DMS 273 (cell line): ENCODE data around the gene SND1.

Experiments used
- DNase-seq: peaks from one replicate; lab custom pipeline; 2025; ENCODE audit not compliant: unreplicated experiment; lab: John Stamatoyannopoulos, UW

The SND1 gene

GRCh38 chr7:127682140-127682539 lies 30.1 kb downstream of the SND1 start:
- no peak for DNase-seq

GRCh38 chr7:127683776-127684681 lies 32.0 kb downstream of the SND1 start:
- DNase-seq, result no peak

GRCh38 chr7:127689194-127689772 lies 37.3 kb downstream of the SND1 start:
- DNase-seq, result no peak

GRCh38 chr7:127690337-127690736 lies 38.3 kb downstream of the SND1 start:
- DNase-seq, result no peak

- peak; percentile 66 for DNase-seq
Observed at GRCh38 chr7:127690806-127691205, 38.8 kb downstream of the SND1 start.

- no peak for DNase-seq
Observed at GRCh38 chr7:127692200-127692599, 40.2 kb downstream of the SND1 start.

GRCh38 chr7:127699853-127700252 lies 47.9 kb downstream of the SND1 start:
- DNase-seq, result no peak

- no peak for DNase-seq
Observed at GRCh38 chr7:127702052-127702652, 50.2 kb downstream of the SND1 start.

- DNase-seq, result peak; percentile 54
Observed at GRCh38 chr7:127702938-127703337, 50.9 kb downstream of the SND1 start.

- peak; percentile 80 for DNase-seq
Observed at GRCh38 chr7:127704211-127704610, 52.2 kb downstream of the SND1 start.

- DNase-seq, result no peak
Observed at GRCh38 chr7:127705461-127705959, 53.5 kb downstream of the SND1 start.

GRCh38 chr7:127706766-127707165 lies 54.8 kb downstream of the SND1 start:
- DNase-seq, result no peak

GRCh38 chr7:127708201-127708600 lies 56.2 kb downstream of the SND1 start:
- DNase-seq, result no peak

GRCh38 chr7:127708788-127709187 lies 56.8 kb downstream of the SND1 start:
- DNase-seq, result peak; percentile 93

GRCh38 chr7:127710635-127711034 lies 58.6 kb downstream of the SND1 start:
- DNase-seq, result no peak

GRCh38 chr7:127711872-127712271 lies 59.9 kb downstream of the SND1 start:
- DNase-seq, result no peak

GRCh38 chr7:127713006-127713405 lies 61.0 kb downstream of the SND1 start:
- DNase-seq, result peak; percentile 23

- peak; percentile 92 for DNase-seq
Observed at GRCh38 chr7:127713758-127714157, 61.8 kb downstream of the SND1 start.

- DNase-seq, result no peak
Observed at GRCh38 chr7:127715272-127715671, 63.3 kb downstream of the SND1 start.

GRCh38 chr7:127715901-127716300 lies 63.9 kb downstream of the SND1 start:
- no peak for DNase-seq

- DNase-seq, result no peak
Observed at GRCh38 chr7:127717502-127718339, 65.7 kb downstream of the SND1 start.
